GM19395 (cell line): ENCODE data around the gene CYB561D1.
A peak's percentile ranks its signal among the peaks of the same experiment; 100 is the strongest.

Experiments
- ATAC-seq: cut with Tn5 transposase; IDR thresholded peaks from one replicate; pipeline ENCODE4 v1.9.1; 2021; ENCODE audit warnings: mild to moderate bottlenecking, moderate library complexity; ENCODE audit not compliant: unreplicated experiment

The CYB561D1 gene

DNA sequence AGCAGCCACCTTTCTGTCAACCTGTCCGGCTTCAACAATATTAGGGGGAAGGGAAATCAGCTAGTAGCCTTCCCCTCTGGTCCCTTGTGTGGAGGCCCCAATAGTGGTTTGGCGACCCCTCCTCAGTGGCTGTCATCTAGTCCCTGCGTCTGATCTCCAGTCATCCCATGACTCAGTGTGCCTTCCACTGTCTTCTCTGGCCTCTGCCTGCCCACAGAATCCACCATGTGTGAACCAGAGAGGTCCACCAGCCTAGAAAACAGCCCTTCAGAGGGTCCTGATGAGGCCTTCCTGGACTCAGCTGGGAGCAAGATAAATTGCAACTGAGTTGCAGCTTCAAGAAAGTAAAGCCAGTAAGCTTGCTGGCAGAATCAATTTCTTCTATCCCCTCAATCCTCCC is 14.0 kb upstream of the CYB561D1 start:
- ATAC-seq, result no peak

DNA sequence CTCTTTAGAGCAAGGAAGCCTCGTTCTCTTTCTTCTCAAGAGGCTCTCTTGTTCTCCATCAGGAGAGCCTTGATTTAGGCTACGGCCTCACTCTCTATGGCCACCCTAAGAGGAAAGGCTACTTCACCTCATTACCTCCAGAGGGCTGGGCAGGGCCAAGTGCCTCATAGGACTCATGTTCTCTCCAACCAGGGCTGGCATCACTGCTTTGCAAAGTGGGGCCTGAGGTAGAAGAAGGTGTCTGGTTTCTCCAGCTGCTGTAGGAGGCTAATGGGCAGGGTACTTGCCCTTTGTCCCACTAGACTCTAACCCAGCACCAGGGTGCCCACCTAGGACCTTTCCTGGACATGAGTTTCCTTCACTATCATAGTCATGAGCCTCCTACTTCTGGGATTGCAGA is 12.2 kb upstream of the CYB561D1 start:
- no peak for ATAC-seq

DNA sequence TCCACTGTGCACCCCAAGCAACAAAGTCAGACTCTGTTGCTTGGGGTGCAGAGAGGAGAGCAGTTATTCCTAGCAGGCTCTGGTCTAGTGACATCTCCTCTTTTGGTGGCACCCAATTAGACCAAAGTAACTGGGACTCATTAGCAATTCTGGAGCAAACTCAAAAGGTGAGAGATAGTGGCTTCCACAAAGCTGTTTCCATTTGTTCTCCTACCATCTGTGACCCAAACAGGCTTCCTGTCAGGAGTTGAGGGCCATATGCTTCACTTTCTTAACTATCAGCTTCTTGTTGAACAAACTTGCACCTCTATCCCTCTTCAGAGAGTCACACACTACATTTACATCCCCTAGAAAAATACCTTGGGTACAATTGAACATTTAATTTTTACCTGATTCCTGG is 11.7 kb upstream of the CYB561D1 start:
- no peak for ATAC-seq

DNA sequence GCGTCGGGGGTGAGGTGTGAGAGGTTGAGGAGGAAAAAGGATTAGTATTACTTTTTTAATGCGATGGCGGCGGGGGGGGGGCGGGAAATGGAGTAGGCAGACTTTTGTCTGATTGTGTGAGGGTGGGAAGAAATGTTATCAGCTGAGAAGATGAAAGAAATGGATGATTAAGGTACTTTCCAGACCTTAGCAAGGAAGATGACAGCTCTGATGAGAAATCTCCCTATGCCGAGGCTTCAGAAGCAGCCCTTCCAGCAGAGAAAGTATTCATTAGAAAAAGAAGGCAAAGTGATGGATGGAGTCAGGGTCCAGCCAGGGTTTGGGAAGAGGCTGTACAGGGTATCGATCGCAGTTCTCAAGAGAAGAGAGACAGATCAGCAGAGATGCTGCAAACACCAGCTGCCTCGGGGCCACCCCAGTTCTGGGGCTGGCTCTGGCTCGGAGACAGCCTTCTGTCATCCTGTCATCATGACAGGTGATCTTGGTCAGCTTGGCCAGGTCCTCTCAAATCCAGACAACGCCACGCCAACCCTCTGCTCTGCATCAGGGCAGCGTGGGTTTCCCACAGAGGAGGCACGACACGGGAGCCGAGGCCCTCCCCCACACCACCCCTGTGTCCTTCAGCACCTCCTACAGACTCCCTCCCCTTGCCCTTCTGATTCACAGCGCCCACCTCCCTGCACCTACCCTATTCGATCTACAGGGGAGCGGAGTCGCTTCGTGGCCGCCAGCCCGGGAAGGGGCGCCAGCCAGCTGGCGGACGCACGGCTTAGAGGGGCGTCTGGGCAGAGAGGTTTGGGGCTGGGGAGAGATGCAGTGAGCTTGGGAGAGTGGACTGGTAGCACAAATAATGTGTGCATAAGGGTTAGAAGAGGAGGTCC is 10.9 kb upstream of the CYB561D1 start:
- ATAC-seq, result peak; percentile 26

DNA sequence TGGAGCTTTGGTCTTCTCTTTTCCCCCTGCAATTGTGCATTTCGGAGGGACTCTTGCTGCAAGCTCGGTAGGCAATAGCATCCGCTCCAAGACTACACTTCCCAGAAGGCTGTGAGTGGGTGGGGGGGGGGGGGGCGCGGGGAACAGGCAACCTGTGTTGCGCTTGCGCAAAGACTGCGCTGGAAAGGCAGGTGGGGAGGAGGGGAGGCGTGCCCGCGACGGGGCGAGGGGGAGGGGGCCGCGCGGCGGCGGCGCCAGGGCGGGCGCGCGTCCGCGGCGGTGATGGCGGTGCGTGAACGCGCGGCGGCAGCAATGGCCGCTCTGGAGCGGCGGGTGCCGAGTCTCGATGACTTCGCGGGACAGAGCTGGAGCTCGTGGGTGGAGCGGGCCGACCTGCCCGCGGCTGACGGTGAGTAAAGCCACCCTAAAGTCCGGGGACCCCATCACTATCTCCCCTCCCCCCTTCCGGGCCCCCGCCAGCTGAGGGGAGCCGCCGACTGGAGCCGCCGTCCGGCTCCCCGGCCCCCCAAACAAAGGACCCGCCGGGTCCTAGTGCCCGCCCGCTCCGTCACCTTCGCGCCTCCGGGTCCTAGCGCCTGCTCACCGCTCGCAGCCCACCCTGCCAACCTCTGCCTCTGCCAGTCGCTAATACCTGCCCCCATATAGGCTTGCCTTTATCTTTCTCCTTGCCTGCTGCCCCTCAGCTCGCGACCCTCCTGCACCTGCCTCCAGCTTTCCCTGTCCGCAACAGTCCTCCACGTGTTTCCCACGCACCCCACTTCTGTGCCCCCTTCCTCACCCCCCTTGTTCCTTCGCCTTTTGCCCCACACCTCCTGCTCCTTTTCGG is 10.0 kb upstream of the CYB561D1 start, which contains the start of gene ATXN7L2:
Gene ATXN7L2 (plus strand): TSS at position 234 of the 847 bp plus-strand sequence. CDS start 49 bp downstream, at position 283.
- peak; percentile 84 for ATAC-seq

DNA sequence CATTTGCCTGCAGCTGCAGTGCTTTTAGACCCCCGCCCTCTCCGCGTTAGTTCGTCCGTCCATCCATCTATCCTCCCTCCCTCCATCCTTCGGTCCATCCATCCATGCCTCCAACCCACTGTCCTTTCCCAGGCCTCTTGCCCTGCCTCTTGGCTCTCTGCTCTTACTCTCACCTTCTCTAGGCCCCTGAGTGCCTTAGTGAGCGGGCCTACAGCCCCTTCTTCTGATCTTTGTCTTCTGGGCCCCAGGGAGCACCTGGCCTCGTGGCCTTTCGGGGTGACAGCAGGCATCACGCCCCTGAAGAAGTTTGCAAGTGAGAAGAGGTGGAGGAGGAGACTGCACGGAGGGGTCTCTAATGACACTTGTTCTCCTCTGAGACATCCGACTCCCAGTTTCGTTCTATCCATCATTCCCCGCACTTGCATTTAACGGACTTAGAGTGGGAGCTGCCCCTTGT is 9.3 kb upstream of the CYB561D1 start:
- peak; percentile 6 for ATAC-seq

DNA sequence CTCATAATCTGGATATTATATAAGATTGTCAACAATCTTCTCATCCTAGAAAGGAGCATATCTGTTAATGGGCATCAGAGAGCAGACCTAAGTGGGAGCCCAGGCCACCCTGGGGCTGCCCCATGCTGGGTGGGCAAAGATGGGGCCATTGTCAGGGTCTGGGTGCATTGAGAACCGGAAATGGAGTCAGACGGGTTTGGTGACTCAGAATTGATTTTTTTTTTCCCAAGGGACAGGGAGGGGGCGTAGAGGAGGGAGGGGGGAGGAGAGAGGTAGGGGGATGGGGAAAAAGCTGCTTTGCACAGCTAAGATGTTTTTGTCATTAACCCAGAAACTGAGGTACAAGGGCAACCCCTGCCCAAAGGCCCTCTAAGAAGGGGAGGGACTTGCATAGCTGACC is 8.9 kb upstream of the CYB561D1 start:
- ATAC-seq, result no peak

DNA sequence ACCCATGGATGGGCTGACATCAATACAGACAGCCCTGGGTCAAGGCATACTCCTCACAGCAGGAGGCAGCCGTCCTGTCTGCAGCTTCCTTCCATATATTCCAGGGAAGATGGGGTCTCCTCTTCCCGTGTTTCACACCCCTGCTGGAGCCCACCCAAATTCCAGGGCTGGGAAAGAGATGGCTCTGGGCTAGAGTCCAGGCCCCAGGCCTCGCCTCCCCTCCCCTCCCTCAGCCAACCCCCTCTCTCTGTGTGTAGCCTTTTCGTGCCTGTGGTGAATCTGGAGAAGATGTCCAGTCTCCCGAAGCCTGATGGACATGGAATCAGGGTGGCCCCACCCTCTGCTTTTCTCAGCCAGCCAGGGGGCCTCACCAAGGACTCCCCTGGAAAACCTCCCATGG is 6.6 kb upstream of the CYB561D1 start:
- no peak for ATAC-seq

DNA sequence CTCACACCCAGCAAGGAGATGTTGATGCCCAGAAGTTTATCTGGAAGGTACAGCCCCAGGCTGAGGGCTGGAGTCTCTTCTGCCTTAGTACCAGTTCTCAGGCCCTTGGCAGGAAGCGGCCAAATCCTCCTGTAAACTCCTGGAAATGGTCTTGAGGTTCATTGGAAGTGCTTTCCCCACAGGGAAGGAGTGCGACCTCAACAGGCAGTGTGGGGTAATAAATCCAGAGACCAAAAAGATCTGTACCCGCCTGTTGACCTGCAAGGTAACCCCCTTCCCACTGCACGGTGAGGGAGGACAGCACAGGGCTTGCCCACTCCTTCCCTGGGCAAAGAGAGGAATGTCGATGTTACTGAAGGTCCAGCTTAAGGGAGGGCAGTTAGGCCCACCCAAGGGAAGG is 5.7 kb upstream of the CYB561D1 start:
- no peak for ATAC-seq

DNA sequence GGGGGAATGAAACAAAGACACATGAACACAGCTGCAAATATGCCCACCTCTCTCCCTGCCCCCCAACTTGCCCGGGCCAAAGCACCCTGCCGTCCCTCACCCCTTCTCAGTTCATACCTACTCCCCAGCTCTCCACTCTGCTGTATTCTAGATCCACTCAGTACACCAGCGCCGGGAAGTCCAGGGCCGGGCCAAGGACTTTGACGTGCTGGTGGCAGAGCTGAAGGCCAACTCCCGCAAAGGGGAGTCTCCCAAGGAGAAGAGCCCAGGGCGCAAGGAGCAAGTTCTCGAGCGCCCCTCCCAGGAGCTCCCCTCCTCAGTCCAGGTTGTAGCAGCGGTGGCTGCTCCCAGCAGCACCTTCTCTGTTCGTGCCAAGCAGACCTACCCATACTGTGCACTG is 5.2 kb upstream of the CYB561D1 start:
- no peak for ATAC-seq

DNA sequence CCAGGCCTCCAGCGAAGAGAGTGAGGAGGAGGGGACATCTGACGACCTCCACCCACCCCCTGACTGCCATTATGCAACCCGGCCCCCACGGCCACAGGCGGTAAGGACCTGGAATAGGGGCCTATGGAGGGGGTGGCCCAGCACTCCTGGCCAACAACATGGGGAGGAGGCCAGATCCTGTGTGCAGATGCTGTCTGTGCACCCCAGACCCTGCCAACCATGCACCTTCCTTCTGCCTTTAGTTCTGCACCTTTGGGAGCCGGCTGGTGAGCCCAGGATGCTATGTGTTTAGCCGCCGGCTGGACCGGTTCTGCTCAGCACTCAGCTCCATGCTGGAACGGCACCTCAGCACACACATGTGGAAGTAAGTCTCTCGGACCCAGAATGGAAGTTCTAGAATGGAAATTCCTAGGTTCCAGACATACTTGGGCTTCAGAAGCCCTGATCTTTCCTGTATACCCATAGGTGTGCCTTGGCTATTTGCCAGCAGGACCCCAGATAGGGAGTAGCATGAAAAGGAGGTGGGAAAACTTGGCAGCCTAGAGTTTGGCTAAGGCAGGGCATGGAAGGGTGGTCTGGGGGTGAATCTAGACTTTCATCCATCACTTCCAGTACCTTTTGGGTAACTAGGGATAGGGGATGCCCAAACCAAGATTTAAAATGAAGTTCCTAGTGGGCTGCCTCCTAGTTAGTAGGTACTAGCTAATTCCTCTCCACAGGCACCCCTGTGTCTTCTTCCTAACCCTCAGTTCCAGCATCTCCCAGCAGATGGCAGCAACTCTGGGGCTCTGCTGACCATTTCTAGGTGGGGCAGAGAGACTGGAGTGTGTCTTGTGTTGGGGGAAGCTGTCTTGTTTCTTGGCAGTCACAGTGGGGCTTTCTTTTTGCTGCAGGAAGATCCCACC is 3.6 kb upstream of the CYB561D1 start:
- no peak for ATAC-seq

DNA sequence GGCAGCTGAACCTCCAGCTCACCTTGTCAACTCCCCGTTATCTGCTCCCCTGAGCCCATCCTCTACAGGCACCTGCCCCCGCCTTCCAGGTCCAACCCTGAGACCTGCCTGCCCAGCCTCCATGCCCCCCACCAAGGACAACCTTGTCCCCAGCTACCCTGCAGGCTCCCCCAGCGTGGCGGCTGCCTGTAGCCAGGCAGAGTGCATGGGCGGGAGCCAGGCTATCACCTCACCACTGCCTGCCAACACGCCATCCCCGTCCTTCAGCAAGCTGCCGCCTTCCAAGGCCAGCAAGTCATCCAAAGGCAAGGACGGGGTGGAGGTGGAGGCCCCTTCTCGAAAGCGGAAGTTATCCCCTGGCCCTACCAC is 3.0 kb upstream of the CYB561D1 start:
- no peak for ATAC-seq

DNA sequence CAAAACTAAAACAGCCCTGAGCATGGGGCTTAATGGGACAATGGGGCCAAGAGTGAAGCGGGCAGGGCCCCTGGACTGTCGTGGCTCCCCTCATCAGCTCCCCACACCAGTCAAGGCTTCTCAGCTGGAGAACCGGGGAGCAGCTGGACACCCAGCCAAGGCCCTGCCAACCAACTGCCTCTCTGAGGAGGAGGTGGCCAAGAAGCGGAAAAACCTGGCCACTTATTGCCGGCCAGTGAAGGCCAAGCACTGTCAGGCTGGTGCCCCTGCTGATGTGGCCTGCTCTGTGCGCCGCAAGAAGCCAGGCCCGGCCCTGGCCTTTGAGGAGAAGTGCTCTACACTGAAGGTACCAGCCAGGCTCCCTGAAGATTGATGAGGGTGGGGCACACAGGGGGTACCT is 2.5 kb upstream of the CYB561D1 start:
- no peak for ATAC-seq

DNA sequence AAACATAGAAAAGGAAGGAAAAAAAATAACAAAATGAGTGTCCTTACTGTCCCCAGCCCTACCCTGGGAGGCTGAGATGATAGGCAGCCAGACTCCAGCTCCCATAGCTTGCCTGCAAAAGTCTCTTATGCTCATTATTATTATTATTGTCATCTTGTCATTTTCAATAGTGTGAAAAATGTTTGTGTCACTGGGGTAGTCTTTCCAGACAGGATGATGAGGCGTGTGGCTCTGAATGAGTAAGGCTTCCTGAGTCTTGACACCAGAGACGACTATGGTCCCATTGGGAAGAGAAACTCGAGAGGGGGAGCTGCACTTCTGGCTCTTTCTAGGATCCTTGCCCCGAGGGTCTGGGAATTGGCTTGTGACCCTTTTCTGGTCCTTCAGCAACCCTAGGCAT is 1.1 kb upstream of the CYB561D1 start:
- ATAC-seq, result no peak

DNA sequence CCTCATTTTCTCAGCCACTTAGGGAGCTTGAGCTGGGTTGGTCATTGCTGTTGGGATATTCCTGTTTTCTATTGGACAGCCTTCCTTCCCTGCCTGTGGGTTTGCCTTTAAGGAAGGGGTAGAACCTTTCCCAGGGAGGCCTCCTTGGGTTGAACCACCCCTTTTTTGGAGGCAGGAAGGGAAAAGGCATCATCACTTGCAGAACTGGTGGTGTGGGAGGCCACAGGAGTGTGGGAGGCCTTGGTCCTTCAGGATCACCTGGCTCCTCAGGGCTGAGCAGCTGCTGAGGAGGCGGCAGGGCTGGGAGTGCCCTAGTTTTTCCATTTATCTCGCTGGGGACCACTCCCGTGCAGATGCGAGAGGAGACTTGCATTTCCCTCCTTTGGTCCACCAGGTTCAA is 667 bp upstream of the CYB561D1 start:
- ATAC-seq, result no peak

DNA sequence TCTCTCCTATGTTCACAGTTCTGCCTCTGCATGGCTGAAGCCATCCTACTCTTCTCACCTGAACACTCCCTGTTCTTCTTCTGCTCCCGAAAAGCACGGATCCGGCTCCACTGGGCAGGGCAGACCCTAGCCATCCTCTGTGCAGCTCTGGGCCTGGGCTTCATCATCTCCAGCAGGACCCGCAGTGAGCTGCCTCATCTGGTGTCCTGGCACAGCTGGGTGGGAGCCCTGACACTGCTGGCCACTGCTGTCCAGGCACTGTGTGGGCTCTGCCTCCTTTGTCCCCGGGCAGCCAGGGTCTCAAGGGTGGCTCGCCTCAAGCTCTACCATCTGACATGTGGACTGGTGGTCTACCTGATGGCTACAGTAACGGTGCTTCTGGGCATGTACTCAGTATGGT is 1.8 kb downstream of the CYB561D1 start:
- no peak for ATAC-seq

DNA sequence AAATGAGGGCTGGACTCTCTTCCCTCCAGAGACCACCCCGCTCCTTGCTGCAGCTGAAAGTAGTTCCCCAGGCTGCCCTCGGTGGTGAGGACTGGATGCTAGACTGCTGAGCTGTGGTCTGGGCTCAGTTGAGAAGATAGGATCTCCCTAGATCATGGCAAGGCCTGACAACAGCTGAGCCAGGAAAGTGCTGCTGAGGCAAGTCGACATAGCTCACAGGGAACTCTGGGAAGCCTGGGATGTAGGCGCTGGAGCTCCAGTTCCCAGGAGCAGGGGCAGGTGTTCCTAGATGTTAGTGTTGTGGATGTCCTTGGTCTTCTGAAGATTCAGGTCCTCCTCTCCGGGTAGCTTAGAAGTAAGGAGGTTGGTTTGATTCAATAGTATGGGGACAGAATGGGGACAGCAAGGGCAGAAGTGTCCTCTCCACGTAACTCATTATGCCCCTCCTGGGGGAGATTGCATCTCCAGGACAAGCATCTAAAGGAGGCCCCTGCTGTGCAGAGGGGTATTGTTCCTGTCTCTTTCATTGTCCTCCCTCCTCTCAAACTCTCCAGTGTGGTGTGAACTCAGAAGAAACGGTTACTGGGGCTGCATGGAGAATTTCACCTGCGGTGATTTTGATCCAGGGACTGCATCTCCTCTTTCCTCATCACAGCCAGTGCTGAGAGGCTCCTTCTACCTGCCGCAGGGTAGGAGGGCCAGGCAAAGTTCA is 3.7 kb downstream of the CYB561D1 start:
- ATAC-seq, result no peak

DNA sequence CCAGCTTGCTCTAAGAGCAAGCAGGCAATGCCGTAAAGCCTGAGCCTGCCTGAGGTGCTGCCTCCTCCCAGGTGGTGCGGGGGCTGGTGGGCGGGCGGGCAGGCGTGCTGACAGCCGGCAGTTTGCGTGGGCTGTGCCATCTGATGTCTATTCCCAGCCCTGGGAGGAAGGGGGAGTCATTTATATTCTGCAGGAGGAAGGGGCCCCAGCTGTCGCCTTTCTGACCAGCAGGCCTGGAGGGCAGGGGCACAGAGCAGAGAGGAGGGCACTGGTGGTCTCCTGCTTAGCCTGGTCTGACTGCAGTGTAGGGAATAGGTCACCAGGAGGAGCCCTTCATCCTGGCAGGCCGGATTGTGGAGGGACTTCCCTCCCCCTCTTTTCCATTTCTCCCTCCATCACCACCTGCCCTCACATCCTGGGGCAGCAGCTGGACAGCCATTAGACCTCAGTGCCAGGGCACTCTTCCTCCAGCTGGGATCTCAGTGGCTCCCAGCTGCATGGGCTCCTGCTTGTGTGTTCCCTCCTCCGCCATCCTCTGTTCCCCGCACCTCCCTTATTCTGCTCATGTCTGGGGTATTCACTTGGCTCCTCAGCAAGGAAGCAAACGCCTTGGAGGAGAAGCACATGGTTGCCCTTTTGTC is 4.4 kb downstream of the CYB561D1 start:
- no peak for ATAC-seq

DNA sequence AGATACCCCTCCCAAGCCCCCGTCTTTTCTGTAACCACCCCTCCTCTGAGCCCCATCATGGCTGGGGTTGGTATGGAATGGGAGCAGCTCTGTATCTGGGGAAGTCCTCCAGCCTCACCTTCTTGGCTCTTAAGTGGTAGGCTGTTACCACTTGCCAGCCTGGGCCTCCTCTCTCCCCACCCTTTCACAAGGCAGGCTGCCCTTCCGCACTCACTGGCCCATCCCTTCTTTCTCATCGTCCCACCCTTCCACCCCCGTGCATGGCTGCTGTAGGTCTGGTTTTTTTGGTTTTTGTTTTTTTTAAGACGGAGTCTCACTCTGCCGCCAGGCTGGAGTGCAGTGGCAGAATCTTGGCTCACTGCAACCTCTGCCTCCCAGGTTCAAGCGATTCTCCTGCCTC is 5.2 kb downstream of the CYB561D1 start:
- no peak for ATAC-seq
